SK-MEL-5 (cell line): ENCODE measurements around the gene NKX6-2. TPM values are rescaled to one million over a fixed set of nuclear protein-coding genes. Genes with fewer than 3 reads are reported as not detected.
"Not testable (repeated sequence)": the region's sequence is repeated elsewhere in the genome, so short reads cannot be mapped to it uniquely, and the experiment has no call there.

Source experiments
- DNase-seq: peaks from one replicate; pipeline ENCODE4 v3.0.0-alpha.2; 2016; ENCODE audit warnings: low read depth, low spot score
- in situ Hi-C: cut with HindIII; loops from 2 replicates; pipeline ENCODE4 v1.10.0; 2016; ENCODE audit warnings: low sequenced_read_pairs, high pct_unique_total_duplicates, low pct_unique_long_range_greater_than_20kb
- total RNA-seq: library from RNA; depleted of rRNA; stranded (reverse); fragments of >200 nt; shearing (Covaris generic); gene quantifications from 2 replicates; pipeline ENCODE4 v1.2.3, GENCODE V29; 2014

NKX6-2 gene
- total RNA-seq, 1 experiment from 2014 or later: not detected

DNA sequence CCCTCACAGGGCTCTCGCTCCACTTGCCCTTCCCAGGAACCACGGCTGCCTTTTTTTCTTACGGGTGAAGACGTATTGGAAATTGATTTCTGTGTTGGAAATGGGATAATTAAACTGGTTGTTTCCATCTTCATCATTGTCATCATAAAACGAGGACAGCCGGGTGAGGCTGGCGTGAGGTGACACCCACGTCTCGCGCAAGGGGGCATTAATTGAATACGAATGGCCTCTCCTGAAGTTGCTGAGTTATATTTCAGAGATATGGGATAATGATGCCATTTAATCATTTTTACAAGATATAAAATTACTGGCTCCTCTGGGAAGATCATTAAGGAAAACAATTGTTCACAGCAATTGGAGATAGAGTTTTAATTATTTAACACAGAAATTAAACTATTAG lies 18.3 kb upstream of the NKX6-2 start:
- in situ Hi-C loops: no loop called here
- DNase-seq: no peak

DNA sequence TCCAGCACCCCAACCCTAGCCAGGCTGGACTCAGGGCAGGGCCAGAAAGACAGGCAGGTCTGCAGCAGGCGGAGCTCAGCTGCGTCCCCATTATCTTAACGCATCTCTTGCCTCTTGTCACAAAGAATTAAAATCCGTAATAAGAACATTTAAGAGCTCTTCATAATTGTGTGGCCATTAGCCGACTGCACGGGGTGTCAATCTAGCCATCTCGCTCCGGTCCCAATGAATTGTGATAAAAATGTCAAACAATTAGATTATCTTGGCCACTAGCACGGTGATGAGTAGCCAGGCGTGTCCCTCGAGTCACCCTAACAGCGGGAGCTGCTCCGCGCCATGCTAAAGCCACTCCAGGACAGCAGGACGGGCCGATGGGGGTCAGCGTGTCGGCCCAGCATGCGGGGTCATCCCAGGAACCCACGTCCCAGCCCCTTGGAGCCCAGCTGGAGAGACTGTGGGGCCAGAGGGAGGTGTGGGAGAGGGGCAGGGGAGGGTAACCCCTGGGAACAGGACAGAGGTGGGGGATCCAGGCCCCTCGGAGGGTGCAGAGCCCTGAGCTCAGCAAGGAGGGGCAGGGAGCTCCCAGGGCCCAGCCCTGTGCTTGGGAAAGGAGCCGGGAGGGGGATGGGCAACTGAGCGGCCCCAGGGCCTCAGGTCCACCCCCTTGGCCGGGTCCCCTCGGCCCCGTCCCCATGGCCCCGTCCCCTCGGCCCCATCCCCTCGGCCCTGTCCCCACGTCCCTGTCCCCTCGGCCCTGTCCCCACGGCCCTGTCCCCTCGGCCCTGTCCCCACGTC lies 17.7 kb upstream of the NKX6-2 start:
- DNase-seq: no peak
- in situ Hi-C loops: no loop called here

DNA sequence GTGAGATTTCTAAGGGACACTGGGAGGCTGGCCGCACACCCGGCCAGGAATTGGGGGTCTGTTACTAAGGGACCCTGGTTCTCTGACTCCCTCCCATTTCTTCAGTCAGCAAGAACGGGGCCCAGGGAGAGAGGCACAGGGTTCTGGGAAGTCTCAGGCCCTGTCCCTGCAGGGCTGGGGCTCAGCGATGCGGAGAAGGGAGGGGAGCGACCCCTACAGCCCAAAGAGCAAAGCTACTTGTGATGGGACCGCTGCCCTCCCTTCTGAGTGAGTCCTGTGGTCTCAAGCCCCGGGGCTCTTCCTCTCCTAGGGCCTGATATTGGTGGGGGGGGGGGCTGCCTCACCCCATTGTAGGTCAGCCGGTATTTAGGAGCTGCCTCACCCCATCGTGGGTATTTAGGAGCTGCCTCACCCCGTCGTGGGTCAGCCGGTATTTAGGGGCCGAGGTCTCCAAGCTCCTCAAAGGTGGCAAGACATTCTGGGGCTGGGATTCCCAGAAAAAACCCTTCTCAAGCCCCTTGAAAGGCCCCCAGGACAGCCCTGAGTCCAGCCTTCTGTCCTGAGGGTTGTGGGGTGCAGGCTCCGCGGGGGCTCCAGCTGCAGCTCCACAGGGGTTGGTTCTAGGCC lies 16.9 kb upstream of the NKX6-2 start:
- peak; percentile 16 for DNase-seq
- in situ Hi-C loops: no loop called here

DNA sequence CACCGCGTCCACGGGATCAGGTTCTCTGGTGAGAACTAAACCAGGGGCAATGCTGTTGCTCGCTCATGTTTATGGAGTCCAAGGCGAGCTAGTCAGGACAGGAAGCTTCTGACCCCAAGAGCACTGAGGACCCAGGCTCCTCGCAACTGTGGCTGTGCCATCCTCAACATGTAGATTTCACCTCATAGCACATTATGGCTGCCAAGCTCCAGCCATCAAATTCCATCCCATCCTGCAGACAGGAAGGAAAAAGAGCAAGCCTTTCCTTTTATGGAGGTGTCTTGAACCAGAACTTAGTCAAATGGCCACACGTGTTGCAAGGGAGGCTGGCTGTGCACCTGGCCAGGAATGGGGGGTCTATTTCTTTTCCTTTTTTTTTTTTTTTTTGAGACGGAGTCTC lies 16.1 kb upstream of the NKX6-2 start:
- no peak for DNase-seq
- in situ Hi-C loops: no loop called here

DNA sequence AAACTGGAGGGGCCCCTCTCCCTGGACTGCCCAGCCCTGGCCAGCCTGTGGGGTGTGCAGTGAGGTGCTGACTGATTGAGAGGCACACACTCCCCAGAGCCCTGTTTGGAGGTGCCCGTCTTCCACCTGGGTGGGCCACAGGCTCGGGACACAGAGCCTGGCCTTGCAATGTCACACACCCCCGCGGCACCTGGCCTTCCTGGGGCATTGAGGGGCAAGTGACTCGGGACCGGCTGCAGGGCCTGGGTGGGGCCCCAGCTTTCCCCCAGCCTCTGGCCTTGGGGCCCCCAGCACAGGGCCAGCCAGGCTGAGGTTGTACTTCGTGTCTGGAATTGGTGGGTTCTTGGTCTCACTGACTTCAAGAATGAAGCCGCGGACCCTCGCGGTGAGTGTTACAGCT lies 13.9 kb upstream of the NKX6-2 start:
- in situ Hi-C loops: no loop called here
- DNase-seq: no peak

DNA sequence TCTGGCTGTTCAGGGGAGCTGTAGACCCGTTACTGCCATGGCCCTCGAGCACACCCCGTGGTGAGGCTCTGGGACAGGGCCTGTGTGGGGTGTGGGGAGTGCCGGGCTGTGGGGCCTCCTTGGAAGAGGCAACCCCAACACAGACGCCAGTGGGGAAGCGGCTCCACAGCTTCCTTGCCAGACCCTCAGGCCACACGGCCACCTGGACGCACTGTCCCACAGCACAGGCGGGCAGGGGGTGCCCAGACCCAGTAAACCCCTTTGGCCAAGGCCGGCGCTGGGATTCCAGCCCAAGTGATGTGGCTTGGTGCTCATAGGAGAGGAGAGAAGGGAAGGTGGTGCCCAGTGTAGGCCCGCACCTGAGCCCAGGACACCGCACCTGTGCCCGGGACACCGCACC lies 12.9 kb upstream of the NKX6-2 start:
- DNase-seq: no peak
- in situ Hi-C loops: no loop called here

DNA sequence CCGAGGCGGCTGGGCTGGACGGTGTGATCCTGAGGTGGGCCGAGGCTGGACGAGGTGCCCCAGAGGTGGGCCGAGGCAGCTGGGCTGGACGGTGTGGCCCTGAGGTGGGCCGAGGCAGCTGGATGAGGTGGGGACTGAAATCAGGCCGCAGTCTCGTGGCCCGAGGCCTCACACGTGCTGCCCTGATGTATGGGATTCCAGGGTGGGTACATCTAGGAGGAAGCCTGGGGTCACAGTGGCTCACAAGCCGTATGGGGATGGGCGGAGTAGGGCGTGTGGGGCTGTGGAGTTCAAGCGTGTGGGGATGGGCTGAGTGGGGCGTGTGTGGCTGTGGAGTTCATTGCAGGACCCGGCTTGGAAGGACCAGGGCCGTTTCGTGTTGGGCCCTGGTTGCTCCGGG lies 12.5 kb upstream of the NKX6-2 start:
- in situ Hi-C loops: no loop called here
- no peak for DNase-seq

DNA sequence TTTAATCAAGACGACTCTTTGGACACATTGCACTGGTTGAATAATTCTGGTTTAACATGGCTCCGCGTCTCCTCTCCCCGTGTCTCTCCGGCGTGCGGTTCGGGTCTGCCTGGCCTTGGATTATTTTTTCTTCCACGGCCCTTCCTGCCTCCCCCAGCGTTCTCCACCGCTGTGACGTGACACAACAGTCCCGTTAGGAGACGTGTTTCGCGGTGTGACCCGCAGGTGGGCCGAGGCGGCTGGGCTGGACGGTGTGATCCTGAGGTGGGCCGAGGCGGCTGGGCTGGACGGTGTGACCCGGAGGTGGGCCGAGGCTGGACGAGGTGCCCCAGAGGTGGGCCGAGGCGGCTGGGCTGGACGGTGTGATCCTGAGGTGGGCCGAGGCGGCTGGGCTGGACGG lies 12.0 kb upstream of the NKX6-2 start:
- in situ Hi-C loops, DNase-seq: not testable (repeated sequence)

DNA sequence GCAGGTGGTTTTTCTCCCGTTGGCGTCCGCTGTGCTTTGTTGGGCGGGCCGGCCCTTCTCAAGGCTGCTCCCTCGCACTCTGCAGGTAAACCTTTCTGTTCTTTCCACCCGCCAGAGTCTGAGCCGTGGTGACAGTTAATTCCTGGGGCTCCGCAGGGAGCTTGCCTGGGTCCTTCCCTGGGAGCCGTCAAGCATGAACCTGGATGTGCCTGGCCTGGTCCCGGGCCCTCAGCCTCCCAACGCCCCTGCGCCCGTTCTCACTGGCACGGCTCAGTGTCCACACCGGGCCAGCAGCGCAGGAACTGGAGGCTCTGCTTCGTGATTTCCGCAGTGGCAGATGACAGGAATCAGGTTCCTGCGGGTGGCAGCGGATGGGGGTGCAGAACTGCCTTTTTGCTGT lies 10.9 kb upstream of the NKX6-2 start:
- in situ Hi-C loops: no loop called here
- no peak for DNase-seq

DNA sequence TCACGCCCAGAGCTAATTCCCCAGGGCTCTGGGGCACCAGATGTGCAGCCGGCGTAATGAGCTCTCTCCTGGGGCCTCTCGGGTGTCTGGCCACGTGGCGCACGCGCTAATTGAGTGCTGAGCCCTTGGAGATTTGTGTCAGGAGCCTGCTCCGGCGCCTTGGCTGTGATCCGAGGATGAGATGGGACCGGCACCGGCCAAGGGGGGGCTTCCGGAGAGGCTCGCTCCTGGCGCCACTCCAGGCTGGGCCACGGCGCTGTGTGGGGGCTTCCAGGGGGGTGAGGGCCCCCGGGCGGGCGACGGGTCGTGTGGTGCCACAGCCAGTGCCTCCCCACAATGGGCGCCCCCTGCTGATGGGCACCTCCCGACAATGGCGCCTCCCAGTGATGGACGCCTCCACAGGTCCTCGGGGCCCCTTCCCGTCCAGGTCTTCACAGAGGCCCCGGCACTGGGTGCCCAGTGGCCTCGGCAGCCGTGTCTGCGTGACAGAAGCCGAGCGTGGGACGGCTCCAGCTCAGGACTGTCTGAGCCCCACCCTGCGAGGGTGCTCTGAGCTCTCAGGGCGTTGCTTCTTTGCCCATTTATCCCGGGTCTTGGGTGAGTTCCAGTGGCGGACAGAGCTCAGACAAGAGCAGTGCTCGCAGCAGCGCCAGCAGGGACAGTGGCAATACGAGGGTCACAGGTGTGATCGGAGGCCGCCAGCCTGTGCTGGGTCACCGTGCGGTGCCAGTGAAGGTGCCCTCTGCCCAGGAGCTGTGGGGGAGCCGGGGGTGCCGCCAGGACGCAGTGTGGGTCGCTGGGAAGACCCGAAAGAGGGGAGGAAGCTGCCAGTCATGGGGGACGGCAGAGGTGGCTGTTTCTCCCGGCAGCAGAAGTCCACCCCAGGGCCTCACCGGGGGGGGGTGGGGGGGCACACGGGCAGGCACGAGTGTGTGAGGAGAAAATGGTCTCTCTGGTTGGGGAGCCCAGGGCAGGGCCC lies 8.2 kb upstream of the NKX6-2 start:
- no peak for DNase-seq
- in situ Hi-C loops: no loop called here

DNA sequence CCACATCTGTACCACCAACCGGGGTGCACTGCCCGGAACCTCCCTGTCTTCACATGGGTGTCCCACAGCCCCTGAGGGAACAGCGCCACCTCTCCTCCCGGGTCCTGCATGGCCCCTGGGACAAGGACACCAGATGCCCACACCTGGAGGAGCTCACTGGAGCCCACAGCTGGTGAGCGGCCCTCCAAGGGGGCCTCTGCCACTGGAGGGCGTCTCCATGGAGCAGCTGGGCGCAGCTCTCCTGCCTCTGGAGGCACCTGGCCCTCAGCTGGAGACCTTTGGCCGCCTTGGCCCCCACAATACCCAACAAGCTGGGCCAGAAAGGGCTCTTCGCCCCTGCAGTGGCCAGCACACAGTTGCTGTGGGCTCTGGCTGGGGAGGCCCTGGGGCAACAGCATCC lies 7.3 kb upstream of the NKX6-2 start:
- in situ Hi-C loops: no loop called here
- DNase-seq: no peak

DNA sequence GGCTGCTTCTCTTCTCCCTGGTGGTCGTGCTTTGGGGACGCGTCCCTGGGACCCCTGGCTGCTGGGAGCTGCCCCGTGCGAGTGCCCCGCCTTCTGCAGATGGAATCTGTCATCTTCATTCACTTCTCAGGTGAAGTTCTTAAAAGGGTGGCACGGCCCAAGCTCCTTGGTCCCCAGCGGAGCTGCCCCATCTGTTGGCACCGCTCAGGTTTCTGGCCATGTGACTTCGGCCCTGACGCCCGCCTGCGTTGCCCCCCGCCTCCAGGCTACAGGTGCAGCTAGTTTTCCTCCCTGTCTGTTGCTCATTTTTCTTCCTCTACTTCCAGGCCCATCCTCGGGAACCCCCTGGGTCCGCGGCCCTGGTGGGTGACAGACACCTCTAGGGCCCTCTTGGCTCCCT lies 6.8 kb upstream of the NKX6-2 start:
- in situ Hi-C loops: no loop called here

DNA sequence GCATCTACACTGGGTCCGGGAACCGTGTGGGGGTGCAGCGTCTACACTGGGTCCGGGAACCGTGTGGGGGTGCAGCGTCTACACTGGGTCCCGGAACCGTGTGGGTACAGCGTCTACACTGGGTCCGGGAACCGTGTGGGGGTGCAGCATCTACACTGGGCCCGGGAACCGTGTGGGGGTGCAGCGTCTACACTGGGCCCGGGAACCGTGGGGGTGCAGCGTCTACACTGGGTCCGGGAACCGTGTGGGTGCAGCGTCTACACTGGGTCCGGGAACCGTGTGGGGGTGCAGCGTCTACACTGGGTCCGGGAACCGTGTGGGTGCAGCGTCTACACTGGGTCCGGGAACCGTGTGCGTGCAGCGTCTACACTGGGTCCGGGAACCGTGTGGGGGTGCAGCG lies 6.2 kb upstream of the NKX6-2 start:
- in situ Hi-C loops, DNase-seq: not testable (repeated sequence)

More for the DNA sequence above, 6.8 kb upstream of the NKX6-2 start:
- DNase-seq: no peak

DNA sequence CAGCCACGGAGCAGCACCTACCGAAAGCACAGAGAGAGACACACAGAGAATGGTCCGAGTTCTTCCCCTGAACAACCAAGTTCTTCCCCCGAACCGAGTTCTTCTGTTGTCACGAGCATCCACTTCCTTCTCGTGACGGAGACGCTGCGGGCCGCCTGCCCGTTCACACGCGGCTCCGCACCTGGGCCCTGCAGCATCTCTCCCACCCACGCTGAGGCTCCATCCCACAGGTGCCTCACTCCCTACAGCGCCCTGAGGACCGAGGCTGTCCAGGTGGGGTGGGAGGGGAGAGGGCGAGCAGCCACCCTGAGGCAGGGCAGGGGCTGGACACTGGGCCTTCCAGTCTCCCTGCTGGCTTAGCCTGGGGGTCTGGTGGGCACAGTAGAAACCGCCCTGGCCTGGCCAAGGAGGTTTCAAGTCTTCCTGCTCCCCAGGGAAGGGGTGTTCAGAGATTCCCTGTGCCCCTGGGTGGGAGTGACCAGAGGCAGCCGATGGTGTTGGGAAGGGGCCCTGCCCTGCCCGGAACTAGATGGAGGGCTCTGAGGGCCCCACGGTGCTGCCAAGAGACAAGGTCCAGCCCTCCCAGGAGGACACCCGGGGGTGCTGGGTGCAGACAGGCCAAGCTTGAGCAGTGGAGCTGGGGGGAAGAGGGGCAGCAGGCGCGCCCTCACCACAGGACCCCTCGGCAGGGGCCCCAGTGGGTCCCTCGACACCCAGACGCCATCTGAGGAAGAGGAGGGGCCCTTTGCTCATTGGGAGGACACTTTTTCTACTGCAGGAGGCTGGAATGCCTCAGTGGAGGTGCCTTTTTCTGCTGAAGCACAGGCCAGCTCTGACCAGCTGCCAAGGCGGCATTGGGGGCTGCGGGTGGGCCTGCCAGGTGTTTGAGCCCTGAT lies 5.2 kb upstream of the NKX6-2 start:
- in situ Hi-C loops: no loop called here
- DNase-seq: no peak

DNA sequence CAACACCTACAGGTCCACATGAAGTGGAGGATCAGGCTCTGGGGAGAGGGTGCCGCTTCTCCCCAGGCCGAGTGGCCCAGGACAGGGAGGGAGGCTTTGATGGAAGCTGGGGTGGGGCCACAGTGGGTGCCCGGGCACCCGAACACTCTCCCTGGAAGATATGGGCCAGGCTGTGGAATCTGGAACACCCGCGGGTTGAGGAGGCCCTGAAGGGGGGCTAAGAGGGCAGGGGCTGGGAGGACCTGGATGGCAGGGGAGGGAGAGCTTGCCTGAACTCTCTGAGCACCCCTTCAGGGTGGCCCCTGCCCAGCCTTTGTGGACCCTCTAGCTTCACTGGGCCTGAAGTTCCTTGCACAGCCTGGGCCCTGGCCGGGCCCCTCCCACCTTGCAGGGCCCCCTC lies 4.5 kb upstream of the NKX6-2 start:
- in situ Hi-C loops: no loop called here
- no peak for DNase-seq

DNA sequence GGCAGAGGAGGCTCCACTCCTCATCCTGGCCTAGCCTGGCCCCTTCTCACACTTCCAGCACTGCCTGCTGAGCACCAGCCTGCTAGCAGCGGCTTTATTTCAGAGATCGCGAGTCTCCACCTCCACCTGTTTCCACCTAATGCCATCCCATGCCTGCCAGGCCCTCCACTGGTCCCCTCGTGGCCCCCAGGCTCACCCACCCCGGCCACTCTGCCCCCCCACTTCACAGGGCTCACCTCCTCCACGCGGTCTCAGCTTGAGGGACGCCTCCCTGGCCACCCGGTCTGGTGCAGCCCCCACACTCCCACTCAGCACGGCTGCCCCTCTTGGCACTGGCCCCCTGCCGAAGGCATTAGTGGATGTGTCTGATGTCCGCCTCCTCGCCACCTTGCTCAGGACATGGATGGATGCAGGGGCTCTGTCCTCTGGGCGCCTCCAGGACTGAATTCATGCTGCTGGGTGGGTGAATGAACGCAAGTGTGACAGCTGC lies 3.8 kb upstream of the NKX6-2 start:
- in situ Hi-C loops: no loop called here
- no peak for DNase-seq

DNA sequence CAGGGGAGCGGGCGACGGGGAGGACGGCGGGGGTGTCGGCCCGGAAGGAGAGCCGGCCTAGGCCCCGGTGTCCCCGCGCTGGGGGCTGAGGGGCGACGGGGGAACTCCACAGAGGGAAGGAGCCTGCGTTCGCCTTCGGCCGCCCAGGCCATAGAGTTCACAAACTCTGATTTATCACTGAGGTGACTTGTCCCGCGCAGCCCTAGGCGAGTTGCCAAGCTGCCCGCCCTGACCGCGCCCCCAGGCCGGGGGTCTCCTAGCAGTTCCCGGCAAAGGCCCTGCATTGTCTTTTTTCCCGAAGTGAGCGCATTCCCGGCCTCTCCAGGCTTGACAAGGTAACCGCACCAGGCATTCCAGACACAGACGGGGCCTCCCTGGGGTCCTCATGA lies 2.9 kb upstream of the NKX6-2 start:
- in situ Hi-C loops: no loop called here
- no peak for DNase-seq
